PC-3 (cell line): ENCODE measurements around the gene HNRNPD. TPM values are rescaled to one million over a fixed set of nuclear protein-coding genes. Genes with fewer than 3 reads are reported as not detected.

ENCODE experiments used
- ATAC-seq: fragments of 200-7000 bp; cut with Tn5 transposase; 2 replicates; pipeline ENCODE4 v1.9.1; 2020; ENCODE audit warnings: mild to moderate bottlenecking, moderate library complexity
- BruUV-seq: library from RNA; stranded (reverse); fragments of 400-500 nt; replicated peaks from 2 replicates; lab custom pipeline; 2021; lab: Mats Ljungman, UMichigan
- CTCF ChIA-PET: fragments of 300-600 bp; sonication (Branson Sonifier 250); formaldehyde crosslinking; loops from one replicate; lab custom pipeline; 2022; ENCODE audit warnings: antibody characterized with exemption; lab: Charles Lee
- POLR2A ChIA-PET: fragments of 300-600 bp; sonication (Branson Sonifier 250); formaldehyde crosslinking; loops from one replicate; lab custom pipeline; 2022; ENCODE audit warnings: antibody characterized with exemption; ENCODE audit not compliant: unreplicated experiment; lab: Charles Lee
- DNase-seq: peaks from one replicate; pipeline ENCODE4 v3.0.0-alpha.2; 2015
- H2AFZ ChIP-seq: fragments of 300-600 bp; sonication (generic); 2 replicates; pipeline ENCODE4 v1.6.0; 2016; ENCODE audit warnings: antibody characterized with exemption, low read length
- H3F3A ChIP-seq: fragments of 300-600 bp; sonication (generic); one replicate; pipeline ENCODE4 v1.6.0; 2017; ENCODE audit warnings: antibody characterized with exemption, low read length, control low read depth, mild to moderate bottlenecking; ENCODE audit not compliant: unreplicated experiment
- H3K27ac ChIP-seq: fragments of 300-600 bp; sonication (generic); 2 replicates; pipeline ENCODE4 v1.5.1; 2016; ENCODE audit warnings: mild to moderate bottlenecking, low read length
- H3K27me3 ChIP-seq: fragments of 300-600 bp; sonication (generic); 2 replicates; pipeline ENCODE4 v1.6.1; 2016; ENCODE audit warnings: low read length, mixed read lengths
- H3K36me3 ChIP-seq: fragments of 300-600 bp; sonication (generic); 2 replicates; pipeline ENCODE4 v1.6.1; 2016; ENCODE audit warnings: low read depth, mixed run types, low read length, mixed read lengths
- H3K4me1 ChIP-seq: fragments of 300-600 bp; sonication (generic); 2 replicates; pipeline ENCODE4 v1.5.1; 2016; ENCODE audit warnings: low read length; ENCODE audit not compliant: insufficient read depth
- H3K4me2 ChIP-seq: fragments of 300-600 bp; sonication (generic); 2 replicates; pipeline ENCODE4 v1.6.0; 2016; ENCODE audit warnings: low read length
- H3K4me3 ChIP-seq: fragments of 300-600 bp; sonication (generic); 2 replicates; pipeline ENCODE4 v1.5.1; 2016; ENCODE audit warnings: mild to moderate bottlenecking, low read length, mixed read lengths
- H3K79me2 ChIP-seq: fragments of 300-600 bp; sonication (generic); 2 replicates; pipeline ENCODE4 v1.6.1; 2017; ENCODE audit warnings: low read length, mixed read lengths
- H3K9ac ChIP-seq: fragments of 300-600 bp; sonication (generic); 2 replicates; pipeline ENCODE4 v1.6.0; 2016; ENCODE audit warnings: mild to moderate bottlenecking, low read length
- H3K9me2 ChIP-seq: fragments of 300-600 bp; sonication (generic); replicated peaks from 2 replicates; pipeline ENCODE4 v1.6.1; 2016; ENCODE audit warnings: mixed run types, low read length, mixed read lengths
- H3K9me3 ChIP-seq: fragments of 300-600 bp; sonication (generic); 2 replicates; pipeline ENCODE4 v1.6.1; 2016; ENCODE audit warnings: low read length, mixed read lengths
- H4K20me1 ChIP-seq: fragments of 300-600 bp; sonication (generic); 2 replicates; pipeline ENCODE4 v1.6.1; 2016; ENCODE audit warnings: low read length, mixed read lengths
- CTCF ChIP-seq: fragments of 300-600 bp; sonication (generic); conservative IDR thresholded peaks from 2 replicates; pipeline ENCODE4 v1.5.1; 2017; ENCODE audit warnings: antibody characterized with exemption, low read depth, mild to moderate bottlenecking, low read length
- EZH2 ChIP-seq: fragments of 300-600 bp; sonication (generic); IDR thresholded peaks from one replicate; pipeline ENCODE4 v1.6.1; 2017; ENCODE audit warnings: antibody characterized with exemption, mild to moderate bottlenecking, low read length; ENCODE audit not compliant: unreplicated experiment
- EZH2phosphoT487 ChIP-seq: fragments of 300-600 bp; sonication (generic); IDR thresholded peaks from 2 replicates; pipeline ENCODE4 v1.6.1; 2018; ENCODE audit warnings: mild to moderate bottlenecking, antibody characterized with exemption, low read length, borderline replicate concordance
- intact Hi-C: fragments of 100-400 bp; cut with micrococcal nuclease; formaldehyde crosslinking; loops from 2 replicates; pipeline ENCODE4 v1.9.0; 2023
- total RNA-seq: library from RNA; depleted of rRNA; stranded (reverse); fragments of >200 nt; gene quantifications from 2 replicates; pipeline ENCODE4 v1.2.3, GENCODE V29; 2014

Gene HNRNPD
- total RNA-seq, 1 experiment from 2014 or later, result 86.4 TPM

- Histone ChIP-seq H3K27ac (peak overlapping the region; percentile 87), H3K4me3 (peak overlapping the region; percentile 97), H3K9me3 (no peaks in the 10 kb centered on the region), H2AFZ (peak overlapping the region; percentile 70), H3K36me3 (peaks cover 35% of the 10 kb centered on the region), H3K4me1 (peaks cover 23% of the 10 kb centered on the region), H4K20me1 (peaks cover 51% of the 10 kb centered on the region), H3F3A (no peaks in the 10 kb centered on the region), H3K79me2 (peaks cover 87% of the 10 kb centered on the region), H3K27me3 (no peaks in the 10 kb centered on the region), H3K9ac (peak overlapping the region; percentile 100), H3K9me2 (no peaks in the 10 kb centered on the region), H3K4me2 (peak overlapping the region; percentile 90)
- TF ChIP-seq EZH2phosphoT487 (no peak), EZH2 (no peak), CTCF (no peak)
- CTCF ChIA-PET, result no interaction called here
- DNase-seq (no peak), ATAC-seq (peak; percentile 1; the same call in 1 of the 2 replicates)
- intact Hi-C loops, result loop anchor here (10.0 kb wide), 1 partner anchor 661 kb away; the partner anchor contains the start of gene COPS4
- POLR2A ChIA-PET, result interaction anchor here (0.6 to 1.0 kb wide), 3 partner anchors 25 to 900 kb away, joined by 6 to 8 read pairs (median 6); no protein-coding TSS in a partner anchor
- no TSS peak for BruUV-seq
These were observed 340 bp downstream of the HNRNPD start for GRCh38 chr4:82373486-82373815.

- H2AFZ ChIP-seq, result 0 out of 2 replicates have a peak overlapping the region, but pooled peaks have one; percentile 70
- H3K27ac ChIP-seq, result peak overlapping the region; percentile 87
- peak overlapping the region; percentile 100 for H3K9ac ChIP-seq
- no TSS peak for BruUV-seq
- intact Hi-C loops, result loop anchor here (10.0 kb wide), 1 partner anchor 662 kb away; the partner anchor contains the start of gene COPS4
- H3K36me3 ChIP-seq, result peaks cover 42% of the 10 kb centered on the region
- peak overlapping the region; percentile 90 for H3K4me2 ChIP-seq
- H3K9me3 ChIP-seq, result no peaks in the 10 kb centered on the region
- no peak for TF ChIP-seq EZH2
- TF ChIP-seq EZH2phosphoT487, result no peak
- no peak for TF ChIP-seq CTCF
- ATAC-seq, result peak; percentile 31
- no peaks in the 10 kb centered on the region for H3K27me3 ChIP-seq
- H4K20me1 ChIP-seq, result peaks cover 58% of the 10 kb centered on the region
- H3F3A ChIP-seq, result no peaks in the 10 kb centered on the region
- CTCF ChIA-PET, result no interaction called here
- H3K4me3 ChIP-seq, result peak overlapping the region; percentile 97
- peaks cover 88% of the 10 kb centered on the region for H3K79me2 ChIP-seq
- peaks cover 23% of the 10 kb centered on the region for H3K4me1 ChIP-seq
- no peaks in the 10 kb centered on the region for H3K9me2 ChIP-seq
- POLR2A ChIA-PET, result no interaction called here
- DNase-seq, result peak; percentile 69
These were observed 990 bp downstream of the HNRNPD start for GRCh38 chr4:82372517-82373485.
